T-helper 2 cell treated with Interferon-gamma antibody and Interleukin-4, amounts not matched to agents 5 μg/mL and 100 μg/mL, for 36 hours (primary cell): ENCODE measurements around the gene COG5.

ENCODE experiments used
- DNase-seq: peaks from one replicate; pipeline ENCODE4 v3.0.0; 2021; ENCODE audit warnings: low spot score
- H3K27ac Mint-ChIP-seq: one replicate; pipeline ENCODE4 v1.8.0; 2021; ENCODE audit warnings: mild to moderate bottlenecking, mixed read lengths
- H3K27me3 Mint-ChIP-seq: one replicate; pipeline ENCODE4 v1.8.0; 2021; ENCODE audit warnings: low read depth, mixed read lengths
- H3K36me3 Mint-ChIP-seq: one replicate; pipeline ENCODE4 v1.8.0; 2021; ENCODE audit warnings: low read depth, mixed read lengths
- H3K4me1 Mint-ChIP-seq: one replicate; pipeline ENCODE4 v1.8.0; 2021; ENCODE audit warnings: low read depth, mixed read lengths
- H3K4me3 Mint-ChIP-seq: one replicate; pipeline ENCODE4 v1.8.0; 2022; ENCODE audit warnings: mild to moderate bottlenecking, moderate library complexity, mixed read lengths
- H3K9me3 Mint-ChIP-seq: one replicate; pipeline ENCODE4 v1.8.0; 2021; ENCODE audit warnings: mixed read lengths

Gene COG5

GRCh38 chr7:107480932-107481331 lies 82.8 kb downstream of the COG5 start:
- no peaks in the 10 kb centered on the region for H3K9me3 Mint-ChIP-seq
- no peak for DNase-seq

GRCh38 chr7:107479303-107479702 lies 84.4 kb downstream of the COG5 start:
- H3K9me3 Mint-ChIP-seq: no peaks in the 10 kb centered on the region

More at GRCh38 chr7:107480932-107481331, 82.8 kb downstream of the COG5 start:
- H3K27me3 Mint-ChIP-seq: no peaks in the 10 kb centered on the region
- H3K4me3 Mint-ChIP-seq: no peak overlapping the region
- H3K4me1 Mint-ChIP-seq: peaks cover 5% of the 10 kb centered on the region
- H3K36me3 Mint-ChIP-seq: no peaks in the 10 kb centered on the region
- H3K27ac Mint-ChIP-seq: no peak overlapping the region

DNA sequence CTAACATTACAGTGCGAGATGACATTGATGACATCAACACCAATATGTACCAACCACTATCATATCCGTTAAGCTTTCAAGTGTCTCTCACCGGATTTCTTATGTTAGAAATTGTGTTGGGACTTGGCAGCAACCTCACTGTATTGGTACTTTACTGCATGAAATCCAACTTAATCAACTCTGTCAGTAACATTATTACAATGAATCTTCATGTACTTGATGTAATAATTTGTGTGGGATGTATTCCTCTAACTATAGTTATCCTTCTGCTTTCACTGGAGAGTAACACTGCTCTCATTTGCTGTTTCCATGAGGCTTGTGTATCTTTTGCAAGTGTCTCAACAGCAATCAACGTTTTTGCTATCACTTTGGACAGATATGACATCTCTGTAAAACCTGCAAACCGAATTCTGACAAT lies 89.6 kb downstream of the COG5 start:
- no peaks in the 10 kb centered on the region for H3K9me3 Mint-ChIP-seq
- no peaks in the 10 kb centered on the region for H3K4me1 Mint-ChIP-seq
- no peaks in the 10 kb centered on the region for H3K36me3 Mint-ChIP-seq
- H3K27me3 Mint-ChIP-seq: no peaks in the 10 kb centered on the region
- no peak for DNase-seq
- H3K4me3 Mint-ChIP-seq: no peak overlapping the region
- H3K27ac Mint-ChIP-seq: no peak overlapping the region

More at GRCh38 chr7:107479303-107479702, 84.4 kb downstream of the COG5 start:
- Mint-ChIP-seq H3K4me3 (no peak overlapping the region), H3K27ac (no peak overlapping the region), H3K27me3 (no peaks in the 10 kb centered on the region), H3K4me1 (no peaks in the 10 kb centered on the region), H3K36me3 (no peaks in the 10 kb centered on the region)
- DNase-seq: no peak

- Mint-ChIP-seq H3K27ac (no peak overlapping the region), H3K36me3 (no peaks in the 10 kb centered on the region), H3K4me1 (no peaks in the 10 kb centered on the region), H3K4me3 (no peak overlapping the region), H3K27me3 (no peaks in the 10 kb centered on the region), H3K9me3 (no peaks in the 10 kb centered on the region)
- DNase-seq: no peak
Observed at GRCh38 chr7:107472116-107472515, 91.6 kb downstream of the COG5 start.

GRCh38 chr7:107471292-107472070 lies 92.2 kb downstream of the COG5 start:
- Mint-ChIP-seq H3K4me1 (no peaks in the 10 kb centered on the region), H3K27me3 (no peaks in the 10 kb centered on the region), H3K36me3 (no peaks in the 10 kb centered on the region), H3K27ac (no peak overlapping the region), H3K9me3 (no peaks in the 10 kb centered on the region), H3K4me3 (no peak overlapping the region)
- no peak for DNase-seq

- H3K27me3 Mint-ChIP-seq: no peaks in the 10 kb centered on the region
- H3K4me1 Mint-ChIP-seq: no peaks in the 10 kb centered on the region
- no peak within 1 kb of the TSS for H3K27ac Mint-ChIP-seq
- H3K36me3 Mint-ChIP-seq: no peaks in the 10 kb centered on the region
- no peak for DNase-seq
- H3K9me3 Mint-ChIP-seq: no peaks in the 10 kb centered on the region
- no peak within 1 kb of the TSS for H3K4me3 Mint-ChIP-seq
Observed at GRCh38 chr7:107469929-107470328, 93.8 kb downstream of the COG5 start, which contains the start of gene GPR22. Gene GPR22 (plus strand): TSS chr7:107470057. CDS start chr7:107474061, 4,004 bp downstream.

- no peak overlapping the region for H3K4me3 Mint-ChIP-seq
- H3K36me3 Mint-ChIP-seq: no peaks in the 10 kb centered on the region
- no peak for DNase-seq
- no peaks in the 10 kb centered on the region for H3K27me3 Mint-ChIP-seq
- H3K9me3 Mint-ChIP-seq: no peaks in the 10 kb centered on the region
- no peaks in the 10 kb centered on the region for H3K4me1 Mint-ChIP-seq
- no peak overlapping the region for H3K27ac Mint-ChIP-seq
Observed at GRCh38 chr7:107468824-107469223, 94.9 kb downstream of the COG5 start.

DNA sequence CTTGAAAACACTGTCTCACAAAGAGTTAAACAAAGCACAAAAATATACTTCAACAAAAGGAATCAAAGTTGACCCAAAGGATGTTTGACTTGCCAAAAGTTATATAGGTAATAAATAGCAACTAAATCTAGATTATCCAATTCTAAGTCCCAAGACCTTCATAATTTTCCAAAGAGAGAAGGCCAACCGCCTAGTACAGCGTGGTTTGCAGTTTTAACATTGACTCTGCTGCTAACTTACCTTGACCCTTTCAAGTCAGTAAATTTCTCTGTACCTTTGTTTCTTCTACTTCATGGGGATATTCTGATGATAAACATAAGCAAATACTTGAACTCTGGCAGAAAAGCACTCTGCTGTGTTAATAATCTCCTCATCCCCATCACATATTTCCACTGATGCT lies 95.7 kb downstream of the COG5 start:
- no peaks in the 10 kb centered on the region for H3K36me3 Mint-ChIP-seq
- no peaks in the 10 kb centered on the region for H3K9me3 Mint-ChIP-seq
- no peaks in the 10 kb centered on the region for H3K4me1 Mint-ChIP-seq
- H3K4me3 Mint-ChIP-seq: no peak overlapping the region
- no peak for DNase-seq
- H3K27me3 Mint-ChIP-seq: no peaks in the 10 kb centered on the region
- H3K27ac Mint-ChIP-seq: no peak overlapping the region

GRCh38 chr7:107464666-107465226 lies 99.0 kb downstream of the COG5 start:
- Mint-ChIP-seq H3K4me3 (no peak overlapping the region), H3K36me3 (no peaks in the 10 kb centered on the region), H3K27ac (no peak overlapping the region), H3K27me3 (no peaks in the 10 kb centered on the region), H3K4me1 (no peaks in the 10 kb centered on the region), H3K9me3 (no peaks in the 10 kb centered on the region)
- DNase-seq: no peak

DNA sequence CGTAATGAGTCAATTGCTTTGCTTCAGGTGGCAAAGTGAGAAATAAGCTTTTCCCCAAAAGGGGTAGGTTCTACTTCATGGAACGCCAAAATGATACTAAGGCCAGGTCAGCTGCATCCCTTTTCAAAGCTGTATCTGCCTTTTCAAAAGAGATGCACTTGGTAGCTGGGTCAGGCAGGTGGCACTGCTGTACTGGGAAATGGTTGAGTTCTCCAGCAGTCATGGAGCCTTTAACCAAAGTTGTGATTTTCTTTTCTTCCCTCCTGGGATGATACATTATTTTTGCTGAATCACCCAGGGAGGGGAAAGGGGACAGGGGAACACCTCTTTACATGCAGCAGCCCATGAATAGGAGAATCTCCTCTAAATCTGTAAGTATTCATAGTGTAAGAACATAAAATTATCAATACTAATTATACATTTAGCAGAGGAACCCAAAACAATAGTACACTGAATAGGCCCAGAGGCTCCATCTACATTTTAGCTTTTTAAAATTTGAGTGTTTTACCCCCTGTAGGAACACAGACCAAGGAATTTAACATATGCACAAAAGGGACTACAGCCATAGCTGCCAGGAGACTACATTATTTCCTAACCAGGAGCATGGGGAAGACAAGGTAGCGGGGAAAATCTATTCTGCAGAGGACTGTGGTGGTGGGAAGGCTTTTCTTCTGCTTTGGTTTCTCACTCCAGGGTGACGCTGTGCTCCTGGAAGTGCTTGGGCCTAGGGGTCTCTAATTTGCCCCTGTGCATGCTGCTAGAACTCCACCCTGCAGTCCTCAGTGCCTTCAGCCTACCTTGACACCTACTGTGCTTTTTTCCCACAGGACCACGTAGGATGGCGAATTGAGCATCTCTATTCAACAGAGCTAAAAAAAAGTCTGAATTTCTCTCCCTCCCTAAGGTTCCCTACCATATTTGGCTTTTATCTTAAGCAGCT lies 100.3 kb downstream of the COG5 start:
- H3K36me3 Mint-ChIP-seq: peaks cover 2% of the 10 kb centered on the region
- DNase-seq: peak; percentile 23
- H3K27ac Mint-ChIP-seq: no peak overlapping the region
- H3K27me3 Mint-ChIP-seq: no peaks in the 10 kb centered on the region
- H3K9me3 Mint-ChIP-seq: no peaks in the 10 kb centered on the region
- no peak overlapping the region for H3K4me3 Mint-ChIP-seq
- H3K4me1 Mint-ChIP-seq: no peaks in the 10 kb centered on the region

GRCh38 chr7:107461938-107462533 lies 101.7 kb downstream of the COG5 start:
- no peak overlapping the region for H3K4me3 Mint-ChIP-seq
- peaks cover 12% of the 10 kb centered on the region for H3K36me3 Mint-ChIP-seq
- H3K9me3 Mint-ChIP-seq: no peaks in the 10 kb centered on the region
- H3K4me1 Mint-ChIP-seq: no peaks in the 10 kb centered on the region
- DNase-seq: no peak
- no peaks in the 10 kb centered on the region for H3K27me3 Mint-ChIP-seq
- H3K27ac Mint-ChIP-seq: no peak overlapping the region

- no peaks in the 10 kb centered on the region for H3K4me1 Mint-ChIP-seq
- DNase-seq: no peak
- H3K36me3 Mint-ChIP-seq: peaks cover 10% of the 10 kb centered on the region
- H3K9me3 Mint-ChIP-seq: no peaks in the 10 kb centered on the region
- H3K4me3 Mint-ChIP-seq: no peak overlapping the region
- H3K27me3 Mint-ChIP-seq: no peaks in the 10 kb centered on the region
- no peak overlapping the region for H3K27ac Mint-ChIP-seq
Observed at GRCh38 chr7:107453388-107453787, 110.3 kb downstream of the COG5 start.

DNA sequence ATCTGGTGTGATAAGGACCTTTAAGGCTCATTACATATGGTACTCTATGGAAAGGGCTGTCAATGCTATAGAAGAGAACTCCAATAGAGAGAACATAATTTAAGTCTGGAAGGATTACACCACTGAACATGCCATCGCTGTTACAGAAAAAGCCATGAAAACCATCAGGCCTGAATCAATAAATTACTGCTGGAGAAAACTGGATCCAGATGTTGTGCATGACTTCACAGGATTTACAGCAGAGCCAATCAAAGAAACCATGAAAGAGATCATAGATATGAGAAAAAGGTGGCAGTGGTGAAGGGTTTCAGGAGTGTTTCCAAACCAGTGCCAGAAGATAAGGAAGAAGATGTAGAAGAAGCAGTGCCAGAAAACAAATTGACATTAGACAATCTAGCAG lies 112.8 kb downstream of the COG5 start:
- no peaks in the 10 kb centered on the region for H3K27me3 Mint-ChIP-seq
- peaks cover 7% of the 10 kb centered on the region for H3K4me1 Mint-ChIP-seq
- H3K36me3 Mint-ChIP-seq: no peaks in the 10 kb centered on the region
- H3K27ac Mint-ChIP-seq: no peak overlapping the region
- no peaks in the 10 kb centered on the region for H3K9me3 Mint-ChIP-seq
- no peak for DNase-seq
- no peak overlapping the region for H3K4me3 Mint-ChIP-seq
